HG02642 (cell line): Measurements from ENCODE around the gene FZD2.
"Not testable (repeated sequence)": the region's sequence is repeated elsewhere in the genome, so short reads cannot be mapped to it uniquely, and the experiment has no call there.

ENCODE experiments used
- ATAC-seq: cut with Tn5 transposase; IDR thresholded peaks from one replicate; pipeline ENCODE4 v1.9.1; 2021; ENCODE audit warnings: mild to moderate bottlenecking; ENCODE audit not compliant: unreplicated experiment, poor library complexity

Gene FZD2

DNA sequence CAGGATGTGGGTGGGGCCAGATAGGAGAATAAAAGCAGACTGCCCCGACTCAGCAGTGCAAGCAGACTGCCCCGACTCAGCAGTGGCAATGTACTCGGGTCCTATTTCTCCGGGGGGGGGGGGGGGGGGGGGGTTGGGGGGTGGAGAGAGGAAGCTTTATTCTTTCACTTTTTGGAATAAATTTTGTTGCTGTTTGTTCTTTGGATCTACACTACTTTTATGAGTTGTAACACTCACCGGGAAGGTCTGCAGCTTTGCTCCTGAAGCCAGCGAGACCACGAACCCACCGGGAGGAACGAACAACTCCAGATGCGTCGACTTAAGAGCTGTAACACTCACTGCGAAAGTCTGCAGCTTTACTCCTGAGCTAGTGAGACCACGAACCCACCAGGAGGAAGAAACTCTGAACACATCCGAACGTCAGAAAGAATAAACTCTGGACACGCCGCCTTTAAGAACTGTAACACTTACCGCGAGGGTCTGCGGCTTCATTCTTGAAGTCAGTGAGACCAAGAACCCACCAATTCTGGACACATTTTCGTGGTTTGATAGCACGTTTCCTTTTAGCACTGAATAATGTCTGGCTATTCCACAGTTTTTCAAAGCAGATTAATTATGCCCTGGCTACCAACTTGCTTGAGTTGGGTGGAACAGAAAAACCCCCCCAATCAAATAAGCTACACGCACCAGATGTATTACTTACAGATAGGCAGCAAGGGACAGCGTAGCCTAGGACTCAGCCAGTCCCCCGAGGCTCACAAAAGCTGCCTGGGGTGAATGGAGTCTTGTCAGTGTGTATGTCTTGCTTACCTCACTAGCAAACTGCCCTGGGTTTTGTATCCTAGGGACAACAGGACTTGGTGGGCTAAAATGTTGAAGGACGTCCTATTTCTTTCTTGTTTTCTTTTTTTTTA is 11.9 kb downstream of the FZD2 start:
- ATAC-seq = no peak

- ATAC-seq = no peak
These were observed 15.5 kb downstream of the FZD2 start for GRCh38 chr17:44572801-44573200.

DNA sequence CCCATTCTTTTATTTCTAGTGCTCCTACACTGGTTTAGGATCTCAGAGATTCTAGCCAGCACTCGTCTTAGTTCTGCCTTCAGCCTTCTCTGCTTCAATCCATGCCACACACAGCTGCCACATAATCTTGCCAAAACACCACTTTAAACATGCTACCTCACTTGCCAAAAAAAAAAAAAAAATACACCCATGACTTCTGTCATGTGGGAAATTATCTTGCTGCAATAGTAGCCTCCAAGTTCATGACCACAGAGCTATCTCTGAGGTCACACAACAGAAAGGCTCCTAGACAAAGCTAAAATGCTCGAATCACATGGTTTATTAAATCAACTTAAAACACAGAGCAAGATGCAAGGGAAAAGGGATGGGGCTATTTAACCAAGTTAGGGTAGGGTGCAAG is 18.1 kb downstream of the FZD2 start:
- ATAC-seq = no peak

GRCh38 chr17:44578947-44579346 is 21.7 kb downstream of the FZD2 start:
- no peak for ATAC-seq

GRCh38 chr17:44581868-44582267 is 24.6 kb downstream of the FZD2 start:
- ATAC-seq = no peak

- ATAC-seq = no peak
These were observed 27.2 kb downstream of the FZD2 start for GRCh38 chr17:44584443-44584842.

GRCh38 chr17:44585315-44585714 is 28.0 kb downstream of the FZD2 start:
- no peak for ATAC-seq

DNA sequence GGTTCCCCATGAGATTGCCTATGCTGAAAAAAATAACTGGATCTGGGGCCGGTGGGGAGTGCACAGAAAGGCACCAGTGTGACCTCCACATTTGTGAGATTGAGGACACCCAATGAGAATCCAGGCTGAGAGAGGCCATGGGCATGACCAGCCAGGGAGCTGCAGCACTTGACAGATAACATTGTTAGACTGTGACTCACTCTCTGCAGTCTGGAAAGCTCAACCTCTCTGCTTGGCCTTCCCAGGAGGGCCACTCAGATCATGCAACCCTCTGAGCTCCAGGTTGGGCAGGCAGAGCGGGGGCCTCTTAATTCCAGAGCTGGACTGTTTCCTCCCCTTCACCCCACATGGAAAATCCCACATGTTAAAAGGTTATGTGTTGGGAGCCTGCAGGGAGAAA is 30.1 kb downstream of the FZD2 start:
- no peak for ATAC-seq

DNA sequence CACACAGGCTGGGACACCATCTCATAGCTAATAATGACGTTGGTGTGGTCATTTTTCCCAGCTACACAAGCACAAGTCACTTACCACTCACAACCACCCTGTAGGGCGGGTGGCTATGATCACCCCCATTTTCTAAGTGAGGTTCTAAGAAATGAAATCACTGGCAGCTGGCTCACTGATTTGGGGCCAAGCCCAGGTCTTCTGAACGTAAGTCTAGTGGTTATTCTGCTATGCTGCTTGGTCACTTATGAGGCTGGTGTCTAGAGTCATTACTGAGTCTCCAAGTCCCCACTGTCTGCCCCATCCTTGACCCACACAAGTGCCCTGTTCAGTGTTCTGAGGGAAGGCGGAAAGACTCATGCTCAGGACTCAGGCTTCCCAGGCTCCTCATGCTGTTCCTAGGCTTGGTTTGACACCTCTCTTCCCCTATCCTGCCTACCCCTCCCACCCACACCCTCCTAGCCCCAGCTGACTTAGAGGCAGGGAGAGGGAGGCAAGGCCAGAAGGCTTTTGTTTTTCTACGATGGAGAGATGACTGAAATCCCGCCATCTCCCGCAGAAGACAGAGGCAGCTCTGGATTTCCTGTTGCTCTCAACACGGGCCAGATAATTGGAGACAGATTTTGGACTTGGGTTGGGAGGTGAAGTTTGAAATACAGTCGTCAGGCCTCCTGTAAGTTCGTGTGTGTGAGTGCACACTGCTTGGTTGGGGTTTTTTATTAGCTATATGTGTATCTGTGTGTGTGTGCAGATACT is 32.2 kb downstream of the FZD2 start:
- no peak for ATAC-seq

- not testable (repeated sequence) for ATAC-seq
These were observed 32.8 kb downstream of the FZD2 start for GRCh38 chr17:44590072-44590462.

DNA sequence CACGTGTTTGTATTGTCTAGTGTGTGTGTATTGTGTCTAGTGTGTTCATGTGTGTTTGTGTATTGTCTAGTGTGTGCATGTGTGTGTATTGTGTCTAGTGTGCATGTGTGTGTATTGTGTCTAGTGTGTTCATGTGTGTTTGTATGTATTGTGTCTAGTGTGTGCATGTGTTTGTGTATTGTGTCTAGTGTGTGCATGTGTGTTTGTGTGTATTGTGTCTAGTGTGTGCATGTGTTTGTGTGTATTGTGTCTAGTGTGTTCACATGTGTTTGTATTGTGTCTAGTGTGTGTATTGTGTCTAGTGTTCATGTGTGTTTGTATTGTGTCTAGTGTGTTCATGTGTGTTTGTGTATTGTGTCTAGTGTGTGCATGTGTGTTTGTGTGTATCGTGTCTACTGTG is 33.5 kb downstream of the FZD2 start:
- ATAC-seq = not testable (repeated sequence)

- no peak for ATAC-seq
These were observed 33.9 kb downstream of the FZD2 start for GRCh38 chr17:44591206-44591605.

DNA sequence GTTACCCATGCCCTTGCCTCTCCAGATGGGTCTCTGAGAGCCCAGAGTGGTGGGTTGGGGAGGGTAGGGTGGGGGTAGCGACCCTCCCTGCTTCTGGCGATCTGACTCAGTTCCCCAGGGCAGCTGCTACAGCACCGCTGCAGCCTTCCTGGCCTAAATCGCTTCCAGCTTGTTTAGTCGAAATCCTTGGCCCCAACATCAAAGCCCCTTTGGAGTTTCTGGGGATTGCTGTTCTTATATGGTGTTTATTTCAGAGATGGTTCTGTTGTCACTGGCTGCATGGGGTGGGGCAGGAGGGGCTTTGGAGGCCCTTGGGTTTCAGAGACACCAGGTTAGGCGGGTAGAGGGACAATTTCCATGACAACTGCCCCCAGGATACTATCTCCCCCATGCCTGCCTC is 35.9 kb downstream of the FZD2 start:
- ATAC-seq = no peak

- ATAC-seq = no peak
These were observed 38.0 kb downstream of the FZD2 start for GRCh38 chr17:44595216-44595775.

- no peak for ATAC-seq
These were observed 41.0 kb downstream of the FZD2 start for GRCh38 chr17:44598329-44598728.

DNA sequence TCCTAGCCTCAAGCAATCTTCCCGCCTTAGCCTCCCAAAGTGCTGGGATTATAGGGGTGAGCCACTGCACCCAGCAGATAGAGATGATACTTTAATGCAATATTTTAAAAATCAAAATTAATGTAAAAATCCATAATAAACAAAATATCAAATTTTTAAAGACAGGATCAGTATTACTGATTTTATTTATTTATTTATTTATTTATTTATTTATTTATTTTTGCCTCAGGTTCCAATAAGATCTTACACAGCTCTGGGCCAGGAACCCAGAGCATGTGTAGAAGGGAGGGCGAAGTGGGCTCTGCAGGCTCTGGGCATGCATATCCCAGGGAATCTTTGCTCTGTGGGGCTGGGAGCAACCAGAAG is 41.6 kb downstream of the FZD2 start:
- no peak for ATAC-seq

DNA sequence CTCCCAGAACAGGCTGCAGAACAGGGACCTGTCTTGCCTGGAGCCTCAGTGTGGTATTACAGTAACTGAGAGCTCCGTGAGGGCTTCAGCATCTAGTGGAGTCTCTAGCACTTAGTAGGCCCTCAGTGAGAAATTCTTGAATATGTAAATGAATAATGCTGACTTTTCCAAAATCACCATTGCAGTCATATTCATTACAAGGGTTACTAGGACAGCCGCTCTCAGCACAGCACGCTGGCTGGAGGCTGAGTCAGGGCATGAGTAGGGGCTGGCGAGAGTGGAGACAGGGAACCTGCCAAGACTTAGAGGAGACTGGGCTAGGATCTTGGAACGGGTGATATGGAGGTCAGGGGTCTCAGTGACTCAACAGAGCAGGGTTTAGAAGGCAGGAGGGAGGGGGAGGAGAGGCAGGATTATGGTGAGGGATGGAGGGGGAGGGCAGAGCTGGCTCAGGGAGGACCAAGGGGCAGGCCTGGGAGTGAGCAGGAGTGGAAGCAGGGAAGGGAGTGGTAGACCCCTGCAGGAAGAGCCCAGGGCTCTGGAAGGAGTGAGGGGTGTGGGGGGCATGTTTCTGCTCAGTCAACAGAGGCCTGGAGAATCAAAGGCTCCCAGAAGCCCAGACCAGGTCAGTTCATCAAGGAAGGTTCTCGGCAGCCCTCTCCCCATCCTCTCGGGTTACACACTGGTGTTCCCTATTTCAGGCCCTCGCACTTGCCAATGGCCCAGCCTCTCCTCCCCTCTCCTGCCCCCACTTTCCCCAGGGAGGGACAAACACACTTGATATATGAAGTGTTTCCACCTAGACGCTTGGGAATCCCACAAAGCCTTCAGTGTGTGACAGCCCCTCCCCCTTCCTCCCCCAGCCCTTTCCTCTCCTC is 42.3 kb downstream of the FZD2 start:
- ATAC-seq = no peak

- no peak for ATAC-seq
These were observed 44.3 kb downstream of the FZD2 start for GRCh38 chr17:44601539-44601938.

DNA sequence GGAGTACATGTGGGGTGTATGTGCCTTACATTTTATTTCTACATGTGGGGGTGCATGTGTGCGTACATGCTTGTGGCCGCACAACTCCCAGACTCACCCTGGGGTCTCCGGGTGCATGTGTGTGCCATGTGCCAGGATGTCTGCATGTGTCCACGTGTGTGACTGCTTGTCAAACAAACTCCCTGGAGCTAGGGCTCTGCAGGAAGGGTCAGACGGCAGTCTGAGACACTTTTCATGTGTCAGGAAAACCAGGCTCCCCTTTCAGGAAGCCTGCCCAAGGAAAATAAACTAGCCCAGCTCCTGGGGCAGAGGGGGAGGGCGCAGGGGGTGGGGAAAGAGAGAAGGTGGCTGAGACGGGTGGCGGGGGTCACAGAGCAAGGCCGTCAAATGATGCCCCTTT is 44.7 kb downstream of the FZD2 start:
- no peak for ATAC-seq

GRCh38 chr17:44602390-44602789 is 45.1 kb downstream of the FZD2 start:
- ATAC-seq = no peak
